Measurements from ENCODE around the gene CCDC90B.

DNA sequence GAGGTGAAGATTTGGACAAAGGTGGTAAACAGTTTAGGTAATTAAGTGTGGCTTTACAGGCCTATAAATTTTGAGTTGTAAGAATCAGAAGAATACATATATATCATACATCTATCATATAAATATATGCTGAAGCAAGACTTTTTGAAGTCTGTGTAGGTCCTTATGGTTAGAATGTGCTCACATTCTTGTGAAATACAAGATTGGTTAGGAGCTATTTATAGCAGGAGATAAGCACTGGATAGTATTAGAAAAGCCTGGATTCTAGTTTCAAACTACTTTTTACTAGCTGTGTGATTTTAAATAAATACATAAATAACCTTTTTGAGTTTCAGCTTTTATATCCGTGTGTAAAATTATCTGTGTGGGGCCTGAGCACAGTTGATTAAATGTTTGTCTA, 50.3 kb downstream of the CCDC90B start:
- TF ChIP-seq, protein P1, sequence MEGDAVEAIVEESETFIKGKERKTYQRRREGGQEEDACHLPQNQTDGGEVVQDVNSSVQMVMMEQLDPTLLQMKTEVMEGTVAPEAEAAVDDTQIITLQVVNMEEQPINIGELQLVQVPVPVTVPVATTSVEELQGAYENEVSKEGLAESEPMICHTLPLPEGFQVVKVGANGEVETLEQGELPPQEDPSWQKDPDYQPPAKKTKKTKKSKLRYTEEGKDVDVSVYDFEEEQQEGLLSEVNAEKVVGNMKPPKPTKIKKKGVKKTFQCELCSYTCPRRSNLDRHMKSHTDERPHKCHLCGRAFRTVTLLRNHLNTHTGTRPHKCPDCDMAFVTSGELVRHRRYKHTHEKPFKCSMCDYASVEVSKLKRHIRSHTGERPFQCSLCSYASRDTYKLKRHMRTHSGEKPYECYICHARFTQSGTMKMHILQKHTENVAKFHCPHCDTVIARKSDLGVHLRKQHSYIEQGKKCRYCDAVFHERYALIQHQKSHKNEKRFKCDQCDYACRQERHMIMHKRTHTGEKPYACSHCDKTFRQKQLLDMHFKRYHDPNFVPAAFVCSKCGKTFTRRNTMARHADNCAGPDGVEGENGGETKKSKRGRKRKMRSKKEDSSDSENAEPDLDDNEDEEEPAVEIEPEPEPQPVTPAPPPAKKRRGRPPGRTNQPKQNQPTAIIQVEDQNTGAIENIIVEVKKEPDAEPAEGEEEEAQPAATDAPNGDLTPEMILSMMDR (IDR thresholded peaks at IDR 0.05), result no peak
- TF ChIP-seq POLR2A (IDR thresholded peaks at IDR 0.05) (no peak), POLR2AphosphoS5 (IDR thresholded peaks at IDR 0.05) (no peak), EP300 (IDR thresholded peaks at IDR 0.05) (no peak)
